GM18505 (cell line): Measurements from ENCODE around the gene RPLP2.

ENCODE experiments used
- ATAC-seq: cut with Tn5 transposase; IDR thresholded peaks from one replicate; pipeline ENCODE4 v1.9.1; 2021; ENCODE audit not compliant: unreplicated experiment
- POLR2A ChIP-seq: IDR thresholded peaks from 4 replicates; pipeline ENCODE4 v1.6.1; 2011; ENCODE audit warnings: borderline replicate concordance; ENCODE audit not compliant: insufficient read depth, insufficient read length; ENCODE audit errors: extremely low read depth

RPLP2 gene

DNA sequence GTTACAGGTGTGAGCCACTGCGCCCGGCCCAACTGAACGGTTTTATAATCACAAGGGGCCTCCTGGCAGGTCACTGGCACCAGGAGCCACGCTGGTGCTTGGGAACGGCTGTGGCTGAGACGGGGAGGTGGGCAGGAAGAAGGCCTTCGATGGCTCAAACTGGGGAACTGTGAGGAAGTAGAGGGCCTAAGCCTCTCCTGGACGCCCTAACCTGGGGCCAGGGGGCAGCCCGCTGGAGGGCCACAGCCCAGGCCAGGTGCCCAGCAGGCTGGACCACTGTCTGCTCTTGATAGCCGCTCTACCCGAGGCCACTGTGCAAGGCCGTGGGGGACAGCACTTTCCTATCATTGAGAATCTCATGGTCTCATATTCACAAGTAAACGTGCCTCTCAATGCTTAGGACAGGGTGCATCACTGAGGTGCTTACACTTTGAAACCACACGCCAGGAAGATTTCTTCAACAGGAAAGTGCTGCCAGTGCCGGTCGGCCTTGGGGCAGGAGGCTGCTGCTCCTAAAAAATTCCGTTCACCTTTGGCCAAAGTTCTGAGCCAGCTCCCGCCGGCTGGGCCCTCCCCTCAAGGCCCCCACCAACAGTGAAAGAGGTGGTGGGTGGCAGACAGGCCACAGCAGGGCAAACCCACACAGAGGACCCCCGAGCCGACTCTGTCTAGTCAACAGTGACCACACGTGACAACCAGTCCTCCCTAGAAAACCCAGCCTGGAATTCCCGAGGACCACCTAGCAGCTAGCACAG is 39.7 kb upstream of the RPLP2 start:
- no peak for TF ChIP-seq POLR2A
- ATAC-seq: no peak

- TF ChIP-seq POLR2A: no peak
- no peak for ATAC-seq
Measured at GRCh38 chr11:770642-771616, 38.8 kb upstream of the RPLP2 start.

GRCh38 chr11:771617-772204 is 38.1 kb upstream of the RPLP2 start:
- no peak for TF ChIP-seq POLR2A
- ATAC-seq: no peak

DNA sequence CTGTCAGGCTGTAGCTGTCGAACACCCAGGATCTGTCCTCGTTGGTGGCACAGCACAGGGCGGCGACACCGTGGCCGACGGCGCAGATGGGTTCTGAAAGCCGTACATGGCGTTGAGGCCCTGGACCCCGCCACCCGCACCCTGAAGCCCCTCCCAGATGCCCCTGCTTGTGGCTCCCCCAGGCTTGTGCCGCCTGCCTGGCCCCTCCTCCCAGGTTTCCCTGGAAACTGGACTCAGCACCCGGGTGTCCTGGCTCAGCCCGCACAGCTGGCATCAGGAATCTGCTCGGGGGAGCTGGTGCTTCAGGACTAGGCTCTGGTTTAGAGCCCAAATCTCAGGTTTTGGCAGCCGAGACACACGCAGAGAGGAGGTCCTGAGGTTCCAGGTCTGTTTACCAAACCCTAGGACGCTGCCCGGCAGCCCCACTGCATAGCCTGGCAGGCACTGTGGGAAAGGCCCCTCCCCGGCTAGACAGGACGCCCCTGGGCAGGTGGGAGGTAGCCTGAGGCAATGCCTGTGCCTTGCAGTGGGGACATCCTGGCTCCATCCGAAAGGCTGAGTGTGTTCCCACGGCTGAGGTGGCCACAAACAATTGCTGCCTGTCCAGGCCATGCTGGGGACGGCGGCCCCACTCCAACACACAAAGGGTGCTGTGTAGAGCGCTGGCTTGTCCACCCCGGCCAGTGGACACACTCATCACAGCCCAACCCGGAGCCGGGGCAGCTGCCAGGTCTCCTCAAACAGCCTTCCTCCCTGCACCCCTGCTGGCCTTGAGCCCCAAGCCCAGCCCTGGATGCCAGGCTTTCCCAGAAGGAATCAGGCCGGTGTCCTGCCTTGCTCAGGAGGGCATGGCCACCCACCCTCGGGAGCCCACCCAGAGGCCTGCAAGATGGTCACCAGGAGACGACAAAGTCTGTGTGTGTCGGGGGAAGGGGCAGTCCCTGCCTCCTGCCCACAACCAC is 37.1 kb upstream of the RPLP2 start:
- no peak for TF ChIP-seq POLR2A
- ATAC-seq: no peak

GRCh38 chr11:773425-773824 is 36.3 kb upstream of the RPLP2 start:
- no peak for ATAC-seq

DNA sequence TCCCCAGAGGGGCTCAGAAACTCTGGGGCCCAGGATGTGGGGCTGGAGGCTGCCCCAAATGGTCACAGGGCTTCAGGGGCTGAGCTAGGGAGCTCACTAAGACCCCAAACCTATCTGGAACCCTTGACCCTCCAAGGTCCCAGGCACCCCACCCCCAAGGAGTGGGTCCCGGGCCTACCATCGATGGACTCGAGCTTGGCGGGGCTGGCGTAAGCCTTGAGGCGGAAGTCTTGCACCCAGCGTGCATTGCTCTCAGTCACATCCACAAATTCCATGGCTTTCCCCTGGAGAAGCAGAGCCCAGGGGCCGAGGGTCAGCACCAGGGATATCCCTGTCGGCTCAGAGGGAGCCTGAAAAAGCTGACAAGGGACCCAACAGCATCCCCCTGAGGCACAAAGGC is 35.9 kb upstream of the RPLP2 start:
- no peak for ATAC-seq
- TF ChIP-seq POLR2A: no peak

More at GRCh38 chr11:773425-773824, 36.3 kb upstream of the RPLP2 start:
- TF ChIP-seq POLR2A: no peak

DNA sequence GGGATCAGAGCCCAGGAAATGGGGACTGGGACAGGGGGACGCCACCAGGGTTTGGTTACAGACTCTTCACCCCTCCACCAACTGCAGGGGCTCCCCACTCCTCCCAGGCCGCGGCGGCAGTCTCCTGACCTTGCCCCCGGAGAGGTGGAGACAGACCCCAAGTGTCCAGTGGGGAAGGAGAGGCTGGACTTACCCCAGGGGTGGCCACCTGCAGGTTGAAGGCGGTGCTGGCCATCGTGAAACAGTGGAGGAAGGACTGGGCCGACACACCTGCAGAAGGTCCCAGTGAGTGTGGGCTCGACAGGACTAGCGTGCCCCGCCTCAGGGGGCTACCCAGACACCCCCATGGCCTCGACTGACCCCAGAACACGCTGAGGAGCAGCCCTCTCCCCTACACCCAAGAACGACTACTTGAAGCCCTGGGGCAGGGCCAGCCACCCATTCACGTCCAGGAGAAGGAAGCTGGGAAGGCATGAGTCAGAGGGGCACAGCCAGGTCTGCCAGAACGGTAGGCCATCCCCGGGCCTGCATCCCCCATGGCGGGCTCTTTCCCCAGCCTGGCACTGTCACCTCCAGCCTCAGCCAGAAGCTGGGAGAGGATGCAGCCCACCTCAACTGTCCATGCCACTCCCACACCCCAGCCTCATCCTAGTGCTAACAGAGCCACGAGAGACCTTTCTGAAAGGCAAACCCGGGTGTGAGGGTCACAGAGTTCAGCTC is 34.7 kb upstream of the RPLP2 start:
- no peak for ATAC-seq
- TF ChIP-seq POLR2A: no peak

DNA sequence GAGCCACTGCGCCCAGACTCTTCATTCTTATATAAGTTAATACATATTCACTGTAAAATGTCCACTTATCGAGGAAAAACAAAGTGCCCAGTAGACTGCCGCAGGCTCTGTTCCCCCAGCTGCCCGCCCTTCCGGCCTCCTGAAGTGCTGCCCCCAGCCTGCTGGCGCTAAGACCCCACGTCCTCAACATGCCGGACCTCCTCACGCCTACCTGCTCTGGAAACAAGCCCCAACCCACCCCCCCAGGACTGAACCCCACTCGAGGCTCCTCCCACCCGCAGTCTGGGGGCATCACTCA is 33.6 kb upstream of the RPLP2 start:
- ATAC-seq: no peak
- TF ChIP-seq POLR2A: no peak

DNA sequence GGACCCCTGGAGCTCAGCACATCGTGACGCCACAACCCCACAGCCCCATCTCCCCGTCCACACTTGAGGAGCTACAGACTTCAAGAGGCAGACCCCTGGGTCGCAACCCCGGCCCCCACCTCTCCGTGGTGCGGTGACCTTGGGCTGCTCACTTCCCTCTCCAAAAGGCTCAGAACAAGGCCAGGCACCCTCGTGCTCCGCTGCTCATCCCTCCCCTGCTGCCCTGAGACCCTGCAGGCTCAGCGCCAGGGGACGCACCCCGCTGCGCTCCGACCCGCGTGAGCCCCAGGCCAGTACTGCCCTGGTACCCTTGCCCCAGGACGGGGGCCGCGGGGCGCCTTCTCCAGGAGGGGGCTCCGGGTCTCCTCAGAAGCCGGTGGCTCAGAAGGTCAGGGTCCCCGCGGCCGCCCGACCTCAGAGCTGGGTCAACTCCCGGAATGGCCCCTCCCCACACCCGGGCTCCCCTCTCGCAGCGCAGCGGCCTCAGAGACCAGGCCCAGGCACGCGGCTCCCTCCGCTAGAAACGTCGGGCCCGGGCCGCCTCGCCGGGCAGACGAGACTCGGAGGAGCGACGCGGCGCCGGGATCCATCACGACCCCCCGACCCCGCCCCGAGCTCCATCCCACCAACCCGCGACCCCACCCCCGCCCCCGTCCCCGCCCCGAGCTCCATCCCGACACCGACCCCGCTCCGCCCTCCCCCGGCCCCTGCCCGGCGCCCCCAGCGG is 33.0 kb upstream of the RPLP2 start:
- ATAC-seq: peak; percentile 31
- TF ChIP-seq POLR2A: no peak

- peak; percentile 75 for ATAC-seq
- peak; percentile 93 for TF ChIP-seq POLR2A
Measured at GRCh38 chr11:777288-778255, 32.2 kb upstream of the RPLP2 start, which contains the start of gene GATD1. TSS of gene GATD1 (minus strand) at chr11:777487. CDS start at chr11:777462, 25 bp downstream.

GRCh38 chr11:778976-779954 is 30.5 kb upstream of the RPLP2 start:
- no peak for ATAC-seq
- TF ChIP-seq POLR2A: no peak
